Measurements from ENCODE around the gene GPR78. TPM values are rescaled to one million over a fixed set of nuclear protein-coding genes. Genes with fewer than 3 reads are reported as not detected.
"Not testable (repeated sequence)": the region's sequence is repeated elsewhere in the genome, so short reads cannot be mapped to it uniquely, and the experiment has no call there.

GPR78 gene
- polyA plus RNA-seq, 12 donors = 0.23 to 1.8 (median 0.77) TPM; not detected in 3

GRCh38 chr4:8615921-8616787 is 36.0 kb downstream of the GPR78 start:
- DNase-seq = no peak

GRCh38 chr4:8616831-8617230 is 36.6 kb downstream of the GPR78 start:
- no peak for DNase-seq

GRCh38 chr4:8617486-8618040 is 37.4 kb downstream of the GPR78 start:
- DNase-seq = no peak

- no peak for DNase-seq
These were observed 38.2 kb downstream of the GPR78 start for GRCh38 chr4:8618421-8618820.

- DNase-seq = no peak
These were observed 38.9 kb downstream of the GPR78 start for GRCh38 chr4:8618961-8619720.

- not testable (repeated sequence) for DNase-seq
These were observed 40.9 kb downstream of the GPR78 start for GRCh38 chr4:8621135-8621534.

- not testable (repeated sequence) for DNase-seq
These were observed 44.5 kb downstream of the GPR78 start for GRCh38 chr4:8624601-8625272.

GRCh38 chr4:8630240-8630905 is 50.2 kb downstream of the GPR78 start:
- not testable (repeated sequence) for DNase-seq

GRCh38 chr4:8631896-8632295 is 51.7 kb downstream of the GPR78 start:
- DNase-seq = not testable (repeated sequence)

- DNase-seq = not testable (repeated sequence)
These were observed 54.6 kb downstream of the GPR78 start for GRCh38 chr4:8634773-8635172.

GRCh38 chr4:8635897-8636554 is 55.8 kb downstream of the GPR78 start:
- DNase-seq = not testable (repeated sequence)

Other genes with a start within 250 kb of the GPR78 start
- gene ACOX3, start 139.7 kb upstream of the GPR78 start, polyA plus RNA-seq (ENCODE audit: insufficient read length in 12 of 12) = 10 to 100 TPM in 11 of 12 donors, not detected in 1; 11.5 to 24.9 (median 14.5) TPM
- gene TRMT44, start 139.6 kb upstream of the GPR78 start, polyA plus RNA-seq (ENCODE audit: insufficient read length in 12 of 12) = 10 to 100 TPM in 7 of 12 donors, 1 to 10 TPM in 4, not detected in 1; 9.0 to 20.2 (median 12.7) TPM
- gene CPZ, start 12.4 kb downstream of the GPR78 start, polyA plus RNA-seq (ENCODE audit: insufficient read length in 12 of 12) = 10 to 100 TPM in 3 of 12 donors, 1 to 10 TPM in 8, not detected in 1; 2.4 to 19.4 (median 7.5) TPM

All from muscle of arm (tissue), 12 donors.